ENCODE data around the gene CMSS1.

CMSS1 gene

DNA sequence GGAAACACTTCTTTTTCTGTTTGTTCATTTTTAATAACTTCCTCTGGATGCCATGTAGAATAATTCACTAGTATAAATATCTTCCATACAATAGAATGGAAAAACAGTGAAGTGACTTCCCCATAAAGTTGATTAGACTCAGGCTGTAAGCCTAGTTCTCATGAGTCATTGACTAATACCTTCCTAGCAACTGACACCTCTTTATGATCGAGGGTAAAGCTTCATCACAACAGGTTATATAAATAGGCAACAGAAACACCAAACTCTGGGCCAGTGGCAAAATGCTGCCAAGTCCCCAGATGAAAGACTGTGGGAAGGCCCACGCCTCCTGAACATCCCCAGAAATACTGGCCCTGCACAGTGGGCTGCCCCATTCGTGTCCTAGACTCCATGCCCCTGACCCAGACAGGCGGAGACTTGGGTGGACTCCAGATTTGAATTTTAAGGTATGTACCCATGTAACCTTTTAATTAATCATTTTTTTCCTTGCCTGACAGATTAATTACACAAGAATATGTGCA, 371.8 kb downstream of the CMSS1 start:
- in situ Hi-C loops (cut with HindIII; ENCODE audit: low pct_ligation_motif_present, low sequenced_read_pairs), result no loop called here
- Histone ChIP-seq H3K27me3 (replicated peaks) (no peaks in the 10 kb centered on the region), H3K27ac (no peak overlapping the region), H3K36me3 (replicated peaks) (no peaks in the 10 kb centered on the region), H3K4me3 (ENCODE audit: low read depth, low read length) (no peak overlapping the region)
- DNase-seq, result no peak
- TF ChIP-seq, protein P1, sequence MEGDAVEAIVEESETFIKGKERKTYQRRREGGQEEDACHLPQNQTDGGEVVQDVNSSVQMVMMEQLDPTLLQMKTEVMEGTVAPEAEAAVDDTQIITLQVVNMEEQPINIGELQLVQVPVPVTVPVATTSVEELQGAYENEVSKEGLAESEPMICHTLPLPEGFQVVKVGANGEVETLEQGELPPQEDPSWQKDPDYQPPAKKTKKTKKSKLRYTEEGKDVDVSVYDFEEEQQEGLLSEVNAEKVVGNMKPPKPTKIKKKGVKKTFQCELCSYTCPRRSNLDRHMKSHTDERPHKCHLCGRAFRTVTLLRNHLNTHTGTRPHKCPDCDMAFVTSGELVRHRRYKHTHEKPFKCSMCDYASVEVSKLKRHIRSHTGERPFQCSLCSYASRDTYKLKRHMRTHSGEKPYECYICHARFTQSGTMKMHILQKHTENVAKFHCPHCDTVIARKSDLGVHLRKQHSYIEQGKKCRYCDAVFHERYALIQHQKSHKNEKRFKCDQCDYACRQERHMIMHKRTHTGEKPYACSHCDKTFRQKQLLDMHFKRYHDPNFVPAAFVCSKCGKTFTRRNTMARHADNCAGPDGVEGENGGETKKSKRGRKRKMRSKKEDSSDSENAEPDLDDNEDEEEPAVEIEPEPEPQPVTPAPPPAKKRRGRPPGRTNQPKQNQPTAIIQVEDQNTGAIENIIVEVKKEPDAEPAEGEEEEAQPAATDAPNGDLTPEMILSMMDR (IDR thresholded peaks at IDR 0.05; ENCODE audit: low read depth, low read length, missing control alignments), result no peak

DNA sequence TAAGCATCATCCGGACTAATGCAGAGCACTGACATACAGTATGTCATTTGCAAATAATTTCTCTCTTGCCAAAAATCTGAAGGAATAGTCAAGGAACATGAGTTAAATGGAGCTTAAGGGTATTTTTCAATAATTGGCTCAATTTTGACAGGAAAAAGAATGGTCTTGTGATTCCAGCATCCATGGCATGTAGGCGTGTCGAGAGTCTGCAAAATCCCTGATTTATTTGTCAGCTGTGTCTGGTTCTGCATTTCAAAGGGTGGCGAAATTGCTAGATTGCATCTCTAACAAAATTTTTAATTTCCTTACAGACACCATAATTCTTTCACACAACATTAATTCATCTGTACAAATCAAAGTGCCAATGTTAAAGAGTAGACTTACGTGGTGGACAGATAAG, 377.7 kb downstream of the CMSS1 start:
- Histone ChIP-seq H3K27ac (no peak overlapping the region), H3K27me3 (replicated peaks) (no peaks in the 10 kb centered on the region), H3K4me3 (ENCODE audit: low read depth, low read length) (no peak overlapping the region), H3K36me3 (replicated peaks) (no peaks in the 10 kb centered on the region)
- in situ Hi-C loops (cut with HindIII; ENCODE audit: low pct_ligation_motif_present, low sequenced_read_pairs), result no loop called here
- DNase-seq, result no peak
- TF ChIP-seq, protein P1 (IDR thresholded peaks at IDR 0.05; ENCODE audit: low read depth, low read length, missing control alignments), result no peak

DNA sequence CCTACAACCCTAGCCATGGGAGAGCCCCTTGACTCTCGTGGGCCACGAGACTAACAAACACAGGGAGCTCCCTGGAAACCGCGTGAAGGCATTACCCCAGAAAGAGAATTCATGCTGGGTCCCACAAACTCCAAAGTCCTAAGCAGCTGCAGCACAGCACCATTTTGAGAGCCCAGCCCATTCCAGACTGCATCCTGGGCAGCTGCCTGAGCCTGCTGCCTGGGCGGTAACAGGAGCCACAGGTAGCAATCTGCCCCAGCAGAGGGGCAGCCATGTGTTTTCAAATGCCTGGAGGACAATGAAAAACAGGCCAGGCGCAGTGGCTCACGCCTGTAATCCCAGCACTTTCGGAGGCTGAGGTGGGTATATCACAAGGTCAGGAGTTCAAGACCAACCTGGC, 380.2 kb downstream of the CMSS1 start:
- TF ChIP-seq, protein P1 (IDR thresholded peaks at IDR 0.05; ENCODE audit: low read depth, low read length, missing control alignments), result no peak
- Histone ChIP-seq H3K36me3 (replicated peaks) (no peaks in the 10 kb centered on the region), H3K4me3 (ENCODE audit: low read depth, low read length) (no peak overlapping the region), H3K27ac (no peak overlapping the region), H3K27me3 (replicated peaks) (no peaks in the 10 kb centered on the region)
- no peak for DNase-seq
- in situ Hi-C loops (cut with HindIII; ENCODE audit: low pct_ligation_motif_present, low sequenced_read_pairs), result no loop called here

DNA sequence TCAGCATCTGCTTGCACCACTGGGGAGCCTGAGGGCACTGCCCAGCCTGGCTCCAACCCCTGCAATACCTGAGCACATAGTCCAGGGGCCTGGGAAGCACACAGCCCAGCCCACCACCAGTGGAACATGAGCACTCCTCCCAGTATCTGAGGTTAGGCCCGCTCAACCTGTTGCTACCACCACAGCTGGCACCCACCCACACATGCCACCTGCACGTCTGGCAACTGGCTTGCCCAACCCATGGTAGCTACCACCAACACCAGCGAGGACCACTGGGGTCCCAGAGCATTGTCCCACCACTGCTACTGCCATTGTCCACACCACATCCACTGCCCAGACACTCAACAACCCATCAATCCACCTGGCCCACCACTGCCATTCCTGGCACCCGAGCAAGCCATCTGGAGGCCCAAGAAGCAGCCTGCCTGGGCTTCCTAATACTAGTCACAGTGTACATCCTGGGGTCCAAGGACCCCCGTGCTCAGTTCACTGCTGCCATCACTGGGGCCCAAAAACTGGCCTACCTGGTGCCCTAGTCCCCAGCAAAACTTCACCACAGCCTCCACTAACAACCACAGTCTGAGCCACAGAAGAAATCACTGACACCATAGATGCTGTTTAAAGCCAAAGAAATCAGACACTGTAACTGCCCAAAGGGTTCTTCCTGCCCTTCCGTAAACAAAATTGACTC, 381.1 kb downstream of the CMSS1 start:
- in situ Hi-C loops (cut with HindIII; ENCODE audit: low pct_ligation_motif_present, low sequenced_read_pairs), result no loop called here
- Histone ChIP-seq H3K36me3 (replicated peaks) (no peaks in the 10 kb centered on the region), H3K27ac (no peak overlapping the region), H3K27me3 (replicated peaks) (no peaks in the 10 kb centered on the region), H3K4me3 (ENCODE audit: low read depth, low read length) (no peak overlapping the region)
- TF ChIP-seq, protein P1 (IDR thresholded peaks at IDR 0.05; ENCODE audit: low read depth, low read length, missing control alignments), result no peak
- no peak for DNase-seq

DNA sequence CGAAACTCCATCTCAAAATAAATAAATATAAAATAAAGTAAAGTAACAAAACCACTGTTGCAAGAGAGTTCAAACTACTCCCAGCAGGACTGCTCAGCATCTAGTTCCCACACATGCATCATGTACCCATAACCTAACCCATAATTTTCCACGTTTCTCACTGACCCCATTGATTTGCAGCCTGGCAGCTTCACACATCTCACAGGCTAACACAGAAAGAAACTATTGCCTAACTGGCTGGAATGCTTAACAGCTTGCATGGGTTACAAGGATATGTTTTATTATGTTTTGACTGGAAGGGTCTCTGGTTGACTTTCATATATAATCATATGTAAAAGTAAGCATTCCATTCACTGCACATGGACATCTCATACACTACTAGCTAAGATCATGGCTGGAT, 387.5 kb downstream of the CMSS1 start:
- DNase-seq, result no peak
- Histone ChIP-seq H3K36me3 (replicated peaks) (no peaks in the 10 kb centered on the region), H3K4me3 (ENCODE audit: low read depth, low read length) (no peak overlapping the region), H3K27me3 (replicated peaks) (no peaks in the 10 kb centered on the region), H3K27ac (no peak overlapping the region)
- TF ChIP-seq, protein P1 (IDR thresholded peaks at IDR 0.05; ENCODE audit: low read depth, low read length, missing control alignments), result no peak
- in situ Hi-C loops (cut with HindIII; ENCODE audit: low pct_ligation_motif_present, low sequenced_read_pairs), result no loop called here

DNA sequence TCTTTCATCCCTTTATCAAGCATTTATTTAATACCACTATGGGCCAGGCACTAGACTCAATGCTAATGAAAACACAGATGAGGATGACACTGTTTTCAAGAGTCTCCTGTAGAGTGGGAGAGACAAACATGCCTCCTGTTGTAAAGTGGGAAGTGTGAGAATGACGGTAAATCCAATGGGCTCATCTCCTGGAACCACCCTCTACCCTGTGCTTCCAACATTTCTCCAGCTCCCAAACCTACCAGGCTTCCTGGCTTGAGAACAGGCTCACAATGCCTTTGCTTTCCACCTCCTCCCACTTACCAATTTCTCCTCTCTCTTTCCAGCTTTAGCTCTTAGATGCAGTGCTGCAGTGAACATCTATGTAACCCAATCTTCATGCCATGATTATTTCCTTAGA, 389.0 kb downstream of the CMSS1 start:
- Histone ChIP-seq H3K4me3 (ENCODE audit: low read depth, low read length) (no peak overlapping the region), H3K27me3 (replicated peaks) (no peaks in the 10 kb centered on the region), H3K27ac (no peak overlapping the region), H3K36me3 (replicated peaks) (no peaks in the 10 kb centered on the region)
- in situ Hi-C loops (cut with HindIII; ENCODE audit: low pct_ligation_motif_present, low sequenced_read_pairs), result no loop called here
- no peak for DNase-seq
- TF ChIP-seq, protein P1 (IDR thresholded peaks at IDR 0.05; ENCODE audit: low read depth, low read length, missing control alignments), result no peak

Data from brain microvascular endothelial cell (primary cell).